Thymus (tissue), 14 donors: Measurements from ENCODE around the gene CD40. TPM values are rescaled to one million over a fixed set of nuclear protein-coding genes. Genes with fewer than 3 reads are reported as not detected.

Source experiments
- DNase-seq, 9 donors: peaks; one replicate each; pipeline ENCODE4 v3.0.0-alpha.2; 2013; ENCODE audit warnings: low spot score in 9 of 9, low read depth in 6 of 9, missing footprints in 1 of 9
- H3K27ac ChIP-seq, 2 donors: one replicate each; pipeline ENCODE4 v1.5.1; 2013; ENCODE audit warnings: control low read depth in 1 of 2, low read depth in 1 of 2, low read length in 1 of 2, mild to moderate bottlenecking in 1 of 2, moderate library complexity in 1 of 2
- H3K27me3 ChIP-seq, 2 donors: one replicate each; pipeline ENCODE4 v1.5.1; 2013; ENCODE audit warnings: low read length in 1 of 2; ENCODE audit not compliant: control insufficient read depth in 2 of 2, insufficient read depth in 1 of 2
- H3K36me3 ChIP-seq, 2 donors: one replicate each; pipeline ENCODE4 v1.5.1; 2013; ENCODE audit warnings: low read length in 1 of 2, mild to moderate bottlenecking in 1 of 2, moderate library complexity in 1 of 2; ENCODE audit not compliant: control insufficient read depth in 2 of 2, insufficient read depth in 2 of 2
- H3K4me1 ChIP-seq, 2 donors: one replicate each; pipeline ENCODE4 v1.5.1; 2013; ENCODE audit warnings: low read length in 2 of 2; ENCODE audit not compliant: control insufficient read depth in 2 of 2, insufficient read depth in 2 of 2
- H3K4me3 ChIP-seq, 2 donors: one replicate each; pipeline ENCODE4 v1.5.1; 2013; ENCODE audit warnings: low read length in 2 of 2, control low read depth in 1 of 2, mild to moderate bottlenecking in 1 of 2
- H3K9me3 ChIP-seq, 2 donors: one replicate each; pipeline ENCODE4 v1.5.1; 2013; ENCODE audit warnings: low read length in 1 of 2, mild to moderate bottlenecking in 1 of 2; ENCODE audit not compliant: control insufficient read depth in 2 of 2, insufficient read depth in 1 of 2
- WGBS: extraction: QIAGEN DNeasy Blood & Tissue Kit; methylation state at CpG from one replicate; pipeline ENCODE4 v1.1.7; 2013; 5-methylcytosine and 5-hydroxymethylcytosine counted together
- long read RNA-seq, 10 donors: transcript quantifications; one replicate each; lab custom pipeline, GENCODE V29; 2026
- polyA plus RNA-seq: library from polyadenylated mRNA; stranded (reverse); fragments of 200-250 nt; gene quantifications from one replicate; pipeline ENCODE4 v1.2.3, GENCODE V29; 2013
- total RNA-seq: library from RNA; stranded (reverse); fragments of 120-200 nt; gene quantifications from one replicate; pipeline ENCODE4 v1.2.4, GENCODE V29; 2013
- donor health status: healthy.

Gene CD40
- total RNA-seq: 22.8 TPM
- 30.6 TPM for polyA plus RNA-seq
- long read RNA-seq, donor 1: 0 reads
- long read RNA-seq, donor 2, transcript CD40-202 (9 exons, 1,729 nt): major isoform, 17 of 24 reads
- long read RNA-seq, donor 2, partial matches to known transcripts: 0 of 24 reads
- long read RNA-seq, donor 2, other reads (novel, unspliced or antisense): 5 of 24 reads
- long read RNA-seq, donor 3, partial matches to known transcripts: 0 of 3 reads
- long read RNA-seq, donor 3, other reads (novel, unspliced or antisense): 0 of 3 reads
- long read RNA-seq, donor 4, transcript CD40-202 (9 exons, 1,729 nt): major isoform, 6 of 8 reads
- long read RNA-seq, donor 4, partial matches to known transcripts: 0 of 8 reads
- long read RNA-seq, donor 4, other reads (novel, unspliced or antisense): 0 of 8 reads
- long read RNA-seq, donor 5, transcript CD40-202 (9 exons, 1,729 nt): major isoform, 13 of 54 reads
- long read RNA-seq, donor 5, partial matches to known transcripts: 35 of 54 reads
- long read RNA-seq, donor 5, other reads (novel, unspliced or antisense): 5 of 54 reads
- long read RNA-seq, donor 6, partial matches to known transcripts: 0 of 2 reads
- long read RNA-seq, donor 6, other reads (novel, unspliced or antisense): 0 of 2 reads
- long read RNA-seq, donor 7, transcript CD40-202 (9 exons, 1,729 nt): major isoform, 10 of 10 reads
- long read RNA-seq, donor 7, partial matches to known transcripts: 0 of 10 reads
- long read RNA-seq, donor 7, other reads (novel, unspliced or antisense): 0 of 10 reads
- long read RNA-seq, donor 8, transcript CD40-202 (9 exons, 1,729 nt): major isoform, 5 of 5 reads
- long read RNA-seq, donor 8, partial matches to known transcripts: 0 of 5 reads
- long read RNA-seq, donor 8, other reads (novel, unspliced or antisense): 0 of 5 reads
- long read RNA-seq, donor 9, partial matches to known transcripts: 0 of 4 reads
- long read RNA-seq, donor 9, other reads (novel, unspliced or antisense): 0 of 4 reads
- long read RNA-seq, donor 10, partial matches to known transcripts: 0 of 4 reads
- long read RNA-seq, donor 10, other reads (novel, unspliced or antisense): 0 of 4 reads

- H3K4me3 ChIP-seq: peak within 1 kb of the TSS; percentile 33 to 34
- H3K36me3 ChIP-seq: no peaks in the 10 kb centered on the region
- peaks cover 3 to 42% of the 10 kb centered on the region in 2 donors for H3K27me3 ChIP-seq
- peaks cover 0 to 3% of the 10 kb centered on the region in 2 donors for H3K4me1 ChIP-seq
- H3K27ac ChIP-seq: peak within 1 kb of the TSS; percentile 78 to 86
- H3K9me3 ChIP-seq: peaks cover 3 to 5% of the 10 kb centered on the region in 2 donors
- peak in 6 of 9 donors; percentile 13 to 57 (median 31) for DNase-seq
- WGBS: 4% methylated on average over 40 of the region's 40 CpGs
Measured at GRCh38 chr20:46117704-46118467, at the start of gene CD40. Gene CD40 (plus strand): TSS chr20:46118314. CDS start chr20:46118344, 30 bp downstream.

- Histone ChIP-seq H3K27ac (no peak overlapping the region), H3K4me1 (no peaks in the 10 kb centered on the region), H3K36me3 (peaks cover 43 to 51% of the 10 kb centered on the region in 2 donors), H3K4me3 (no peak overlapping the region), H3K27me3 (no peaks in the 10 kb centered on the region), H3K9me3 (no peaks in the 10 kb centered on the region)
- DNase-seq: no peak
- 98% methylated on average over 20 of the region's 20 CpGs for WGBS
Measured at GRCh38 chr20:46070215-46070900, 47.8 kb upstream of the CD40 start.

GRCh38 chr20:46071573-46071972 lies 46.5 kb upstream of the CD40 start:
- no peaks in the 10 kb centered on the region for H3K27me3 ChIP-seq
- H3K4me1 ChIP-seq: no peaks in the 10 kb centered on the region
- H3K27ac ChIP-seq: no peak overlapping the region
- peaks cover 35 to 44% of the 10 kb centered on the region in 2 donors for H3K36me3 ChIP-seq
- DNase-seq: no peak
- WGBS: 99% methylated on average over 3 of the region's 3 CpGs
- H3K9me3 ChIP-seq: no peaks in the 10 kb centered on the region
- no peak overlapping the region for H3K4me3 ChIP-seq

- WGBS: 97% methylated on average over 4 of the region's 4 CpGs
- DNase-seq: no peak
- Histone ChIP-seq H3K4me3 (no peak overlapping the region), H3K27me3 (no peaks in the 10 kb centered on the region), H3K27ac (no peak overlapping the region), H3K4me1 (no peaks in the 10 kb centered on the region), H3K9me3 (no peaks in the 10 kb centered on the region), H3K36me3 (peaks cover 30 to 41% of the 10 kb centered on the region in 2 donors)
Measured at GRCh38 chr20:46073024-46073423, 45.1 kb upstream of the CD40 start.

- no peak overlapping the region for H3K4me3 ChIP-seq
- 90% methylated on average over 3 of the region's 3 CpGs for WGBS
Measured at GRCh38 chr20:46073443-46073842, 44.7 kb upstream of the CD40 start.

GRCh38 chr20:46074006-46074405 lies 44.1 kb upstream of the CD40 start:
- no peaks in the 10 kb centered on the region for H3K27me3 ChIP-seq
- no peak overlapping the region for H3K27ac ChIP-seq
- no peaks in the 10 kb centered on the region for H3K9me3 ChIP-seq
- H3K4me3 ChIP-seq: no peak overlapping the region
- H3K36me3 ChIP-seq: peaks cover 33 to 43% of the 10 kb centered on the region in 2 donors
- 96% methylated on average over 3 of the region's 3 CpGs for WGBS
- H3K4me1 ChIP-seq: no peaks in the 10 kb centered on the region
- DNase-seq: no peak

More at GRCh38 chr20:46073443-46073842, 44.7 kb upstream of the CD40 start:
- H3K27ac ChIP-seq: no peak overlapping the region
- no peak for DNase-seq
- no peaks in the 10 kb centered on the region for H3K4me1 ChIP-seq
- no peaks in the 10 kb centered on the region for H3K27me3 ChIP-seq
- H3K9me3 ChIP-seq: no peaks in the 10 kb centered on the region
- H3K36me3 ChIP-seq: peaks cover 31 to 41% of the 10 kb centered on the region in 2 donors

- Histone ChIP-seq H3K36me3 (peaks cover 32 to 36% of the 10 kb centered on the region in 2 donors), H3K4me3 (no peak overlapping the region), H3K4me1 (no peaks in the 10 kb centered on the region), H3K27ac (no peak overlapping the region), H3K9me3 (no peaks in the 10 kb centered on the region), H3K27me3 (no peaks in the 10 kb centered on the region)
- 90% methylated on average over 7 of the region's 7 CpGs for WGBS
- DNase-seq: no peak
Measured at GRCh38 chr20:46076806-46077205, 41.3 kb upstream of the CD40 start.

- no peaks in the 10 kb centered on the region for H3K27me3 ChIP-seq
- H3K4me1 ChIP-seq: no peaks in the 10 kb centered on the region
- H3K4me3 ChIP-seq: no peak overlapping the region
- H3K9me3 ChIP-seq: no peaks in the 10 kb centered on the region
- H3K27ac ChIP-seq: no peak overlapping the region
- H3K36me3 ChIP-seq: peaks cover 32 to 36% of the 10 kb centered on the region in 2 donors
- DNase-seq: no peak
- 99% methylated on average over 8 of the region's 8 CpGs for WGBS
Measured at GRCh38 chr20:46077642-46078305, 40.3 kb upstream of the CD40 start.
